Umbilical cord (tissue), 2 donors: ENCODE data around the gene UPK1B. TPM values are rescaled to one million over a fixed set of nuclear protein-coding genes. Genes with fewer than 3 reads are reported as not detected.
"Not testable (repeated sequence)": the region's sequence is repeated elsewhere in the genome, so short reads cannot be mapped to it uniquely, and the experiment has no call there.

Source experiments
- DNase-seq: peaks from one replicate; pipeline ENCODE4 v3.0.0-alpha.2; 2015; ENCODE audit warnings: low spot score
- total RNA-seq: library from RNA; depleted of rRNA; stranded (reverse); fragments of >200 nt; gene quantifications from one replicate; pipeline ENCODE4 v1.2.3, GENCODE V29; 2014; ENCODE audit warnings: low replicate concordance; ENCODE audit not compliant: insufficient read depth

Gene UPK1B
- total RNA-seq = 52.0 TPM

- no peak for DNase-seq
Observed at GRCh38 chr3:119173325-119173724, at the start of gene UPK1B. Gene UPK1B (plus strand): TSS chr3:119173598. CDS start chr3:119186742, 13,144 bp downstream.

DNA sequence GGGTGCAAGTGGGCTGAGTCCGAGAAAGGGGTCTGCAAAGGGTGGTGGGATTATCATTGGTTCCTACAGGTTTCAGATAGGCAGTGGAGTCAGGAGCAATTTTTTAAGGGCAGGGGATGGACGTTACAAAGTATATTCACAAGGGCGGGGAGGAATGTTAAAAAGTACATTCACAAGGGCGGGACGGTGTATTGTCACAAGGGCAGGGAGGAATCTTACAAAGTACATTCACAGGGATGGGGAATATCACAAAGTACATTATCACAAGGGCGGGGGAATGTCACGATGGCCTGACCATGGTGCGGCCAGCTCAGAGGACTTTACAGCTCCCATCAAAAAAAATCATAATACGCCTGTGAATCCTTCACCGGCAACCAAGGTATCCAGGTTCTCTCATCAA is 48.1 kb upstream of the UPK1B start:
- no peak for DNase-seq

DNA sequence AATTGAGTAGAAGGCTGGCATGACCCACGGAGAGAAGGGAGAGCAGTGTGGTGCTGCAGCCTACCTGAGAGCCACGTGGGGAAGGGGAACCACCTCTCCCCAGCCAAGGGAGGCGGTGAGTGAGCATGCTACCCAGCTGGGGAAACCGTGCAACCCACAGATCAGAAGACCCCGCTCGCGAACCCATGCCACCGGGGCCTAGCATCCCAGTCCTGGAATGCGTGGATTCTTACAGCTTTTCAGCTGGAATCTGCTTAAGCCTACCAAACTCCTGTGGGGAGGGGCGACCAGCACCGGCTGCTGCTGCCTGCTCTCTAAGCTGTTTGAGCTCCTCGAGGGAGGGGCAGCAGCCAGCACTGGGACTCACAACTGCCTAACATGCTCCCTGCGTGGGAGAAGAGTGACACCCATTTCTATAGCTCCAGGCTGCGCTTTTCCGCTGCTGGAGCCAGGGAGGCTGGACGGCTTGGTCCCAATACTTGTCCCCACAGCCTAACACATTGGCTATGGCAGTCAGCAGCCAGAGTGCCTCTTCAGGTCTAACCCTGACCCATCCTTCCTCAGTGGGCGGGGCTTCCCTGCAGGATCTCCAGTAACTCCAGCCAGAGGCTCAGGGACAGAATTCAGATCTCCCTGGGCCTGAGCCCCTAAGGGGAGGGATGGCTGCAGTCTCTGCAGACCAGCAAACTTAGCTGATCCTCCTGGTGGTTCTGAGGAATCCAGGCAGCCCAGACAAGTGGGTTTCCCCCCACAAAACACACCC is 47.5 kb upstream of the UPK1B start:
- DNase-seq = peak; percentile 38

- DNase-seq = not testable (repeated sequence)
Observed at GRCh38 chr3:119130291-119130690, 43.1 kb upstream of the UPK1B start.

DNA sequence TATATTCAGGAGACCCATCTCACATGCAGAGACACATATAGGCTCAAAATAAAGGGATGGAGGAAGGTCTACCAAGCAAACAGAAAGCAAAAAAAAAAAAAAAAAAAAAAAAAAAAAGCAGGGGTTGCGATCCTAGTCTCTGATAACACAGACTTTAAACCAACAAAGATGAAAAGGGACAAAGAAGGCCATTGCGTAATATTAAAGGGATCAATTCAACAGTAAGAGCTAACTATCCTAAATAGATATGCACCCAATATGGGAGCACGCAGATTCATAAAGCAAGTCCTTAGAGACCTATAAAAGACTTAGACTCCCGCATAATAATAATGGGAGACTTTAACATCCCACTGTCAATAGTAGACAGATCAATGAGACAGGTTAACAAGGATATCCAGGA is 41.1 kb upstream of the UPK1B start:
- DNase-seq = not testable (repeated sequence)

GRCh38 chr3:119139360-119139759 is 34.0 kb upstream of the UPK1B start:
- not testable (repeated sequence) for DNase-seq

GRCh38 chr3:119140466-119140865 is 32.9 kb upstream of the UPK1B start:
- DNase-seq = peak; percentile 57

DNA sequence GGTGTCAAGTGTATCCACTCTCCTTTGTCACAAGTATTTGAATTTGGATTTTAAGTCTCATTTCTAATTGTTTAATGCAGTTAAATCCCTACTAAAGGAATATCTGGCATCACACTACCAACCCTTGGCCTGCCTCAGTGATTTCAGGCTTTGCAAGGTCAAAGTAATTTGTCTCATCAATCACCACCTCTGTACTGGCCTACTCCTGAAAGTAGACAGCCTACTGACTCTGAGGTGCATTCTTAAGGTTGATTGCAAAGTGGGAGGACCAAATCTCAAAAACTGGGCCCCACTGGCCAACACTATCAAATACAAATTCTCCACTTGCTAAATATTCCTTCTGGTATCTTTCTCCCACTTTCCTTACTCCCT is 28.3 kb upstream of the UPK1B start:
- no peak for DNase-seq

- DNase-seq = peak; percentile 29
Observed at GRCh38 chr3:119145500-119146167, 27.8 kb upstream of the UPK1B start, which contains the start of gene TEX55. Gene TEX55 (plus strand): TSS chr3:119146165. CDS start chr3:119146190, 25 bp downstream.

DNA sequence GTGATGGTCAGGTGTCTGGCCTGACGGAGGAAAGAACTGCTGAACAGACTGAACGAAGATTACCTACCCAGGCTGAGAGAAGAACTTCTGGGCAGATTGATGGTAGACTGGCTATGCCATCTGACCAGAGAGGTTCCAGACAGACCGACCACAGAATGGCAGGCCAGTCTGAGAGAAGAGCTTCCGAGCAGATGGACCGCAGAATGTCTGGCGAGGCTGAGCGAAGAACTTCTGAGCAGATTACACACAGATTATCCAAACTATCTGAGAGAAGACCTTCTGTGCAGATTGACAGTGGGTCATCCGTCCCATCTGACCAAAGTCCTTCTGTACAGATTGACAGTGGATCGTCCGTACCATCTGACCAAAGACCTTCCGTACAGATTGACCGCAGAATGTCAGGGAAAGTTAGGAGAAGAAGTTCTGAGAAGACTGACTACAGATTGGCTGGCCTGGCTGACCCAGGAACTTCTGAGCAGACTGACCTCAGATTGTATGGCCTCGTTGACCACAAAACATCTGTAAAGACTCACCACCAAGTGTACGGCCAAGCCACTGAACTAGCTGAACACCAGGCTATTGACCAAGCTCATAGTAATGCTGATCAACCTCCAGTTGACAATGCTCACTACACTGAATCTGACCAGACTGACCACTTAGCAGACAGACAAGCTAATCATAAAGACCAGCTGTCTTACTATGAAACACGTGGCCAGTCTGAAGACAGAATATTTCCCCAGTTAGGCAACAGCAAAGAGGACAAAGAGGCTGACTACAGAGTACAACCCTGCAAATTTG is 26.6 kb upstream of the UPK1B start:
- no peak for DNase-seq

DNA sequence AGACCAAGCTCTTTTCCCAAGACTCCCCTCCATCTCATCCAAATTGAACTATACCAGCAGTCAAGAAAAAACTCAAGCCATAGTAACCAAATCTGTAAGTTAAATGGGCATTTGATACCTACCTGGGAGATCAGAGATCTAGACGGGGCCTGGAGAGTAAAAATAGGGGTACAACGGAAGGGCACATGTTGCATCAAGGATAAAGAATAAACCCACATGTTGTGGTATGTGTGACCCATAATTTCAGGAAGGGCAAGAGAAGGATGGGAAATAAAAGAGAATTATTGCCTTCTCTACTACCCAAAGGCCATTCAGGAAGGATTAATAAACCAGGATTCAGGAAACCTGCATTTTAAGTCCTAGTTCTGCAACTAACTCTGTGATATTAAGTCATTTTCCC is 25.9 kb upstream of the UPK1B start:
- DNase-seq = no peak

DNA sequence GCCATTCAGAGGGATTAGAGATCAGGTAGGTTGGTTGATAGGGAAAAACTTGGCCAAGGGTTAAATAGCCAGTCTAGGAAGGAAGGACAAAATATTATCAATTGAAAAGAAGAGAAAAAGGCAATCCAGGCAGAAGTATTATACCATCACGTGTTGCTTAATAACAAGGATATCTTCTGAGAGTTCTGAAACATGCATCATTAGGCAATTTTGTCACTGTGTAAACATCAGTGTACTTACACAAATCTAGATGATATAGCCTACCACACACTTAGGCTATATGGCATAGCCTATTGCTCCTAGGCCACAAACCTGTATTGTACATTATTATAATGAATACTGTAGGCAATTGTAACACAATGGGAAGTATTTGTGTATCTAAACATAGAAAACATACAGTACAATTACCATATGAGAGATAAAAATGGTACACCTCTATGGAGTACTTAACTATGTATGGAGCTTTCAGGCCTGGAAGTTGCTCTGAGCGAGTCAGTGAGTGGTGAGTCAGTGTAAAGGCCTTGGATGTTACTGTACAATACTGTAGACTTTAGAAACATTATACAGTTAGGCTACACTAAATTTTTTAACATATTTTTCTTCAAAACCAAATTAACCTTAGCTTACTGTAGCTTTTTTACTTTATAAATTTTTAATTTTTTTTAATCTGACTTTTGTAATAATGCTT is 24.8 kb upstream of the UPK1B start:
- no peak for DNase-seq

- DNase-seq = no peak
Observed at GRCh38 chr3:119149484-119149883, 23.9 kb upstream of the UPK1B start.

DNA sequence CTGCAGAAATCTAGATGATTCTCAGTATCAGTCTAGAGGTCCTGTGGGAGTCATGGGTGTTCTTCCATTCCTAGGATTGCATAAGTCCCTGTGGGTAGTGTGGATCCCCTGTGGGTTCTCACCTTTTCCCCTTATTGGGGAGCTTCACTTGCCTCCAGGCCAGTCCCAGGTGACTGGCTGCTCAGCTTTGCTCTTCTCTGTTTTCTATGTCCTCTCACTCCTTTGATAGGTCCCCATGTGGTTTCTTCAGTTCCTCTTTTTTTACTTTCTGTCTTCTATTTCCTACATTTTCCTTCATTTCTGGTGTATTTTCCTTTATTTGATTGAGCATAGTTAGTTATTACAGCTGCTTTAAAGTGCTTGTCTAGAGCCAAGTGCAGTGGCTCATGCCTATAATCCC is 16.5 kb upstream of the UPK1B start:
- DNase-seq = no peak

DNA sequence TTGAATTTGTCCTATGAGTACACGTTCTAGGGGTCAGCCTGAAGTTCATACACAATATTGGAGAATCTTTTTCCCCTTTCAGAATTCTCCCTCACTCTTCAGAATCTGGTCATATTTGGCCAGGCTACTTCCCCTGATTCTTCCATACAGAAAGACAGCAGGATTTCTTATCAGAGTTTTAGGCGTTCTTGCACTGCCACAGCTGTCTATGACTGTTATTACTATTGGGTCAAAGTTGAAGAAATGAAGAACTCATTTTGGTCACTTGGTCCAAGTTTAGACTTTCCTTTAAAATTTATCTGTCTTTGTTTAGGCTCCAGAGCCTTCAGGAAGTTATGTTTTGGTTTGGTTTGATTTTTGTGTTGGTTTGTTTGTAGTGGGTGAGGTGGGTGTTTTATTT is 15.4 kb upstream of the UPK1B start:
- DNase-seq = no peak

DNA sequence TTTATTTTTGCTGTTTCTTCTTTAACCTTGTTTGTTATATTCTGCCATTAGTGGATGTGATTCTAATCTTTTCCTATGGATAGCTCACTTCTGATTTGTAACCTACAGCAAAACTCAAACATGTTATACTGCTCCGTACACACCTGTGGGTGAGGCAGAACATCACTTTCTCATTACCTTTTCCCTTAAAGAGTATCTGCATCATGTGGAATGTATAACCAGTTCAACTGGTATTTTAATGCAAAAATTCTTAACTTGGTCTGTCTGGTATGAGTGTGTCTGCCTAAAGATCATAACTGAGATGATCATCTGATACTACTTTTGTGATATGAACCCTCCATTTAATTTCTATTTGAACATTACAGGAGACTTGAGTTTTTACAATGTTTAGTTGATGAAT is 13.0 kb upstream of the UPK1B start:
- peak; percentile 62 for DNase-seq

- DNase-seq = no peak
Observed at GRCh38 chr3:119160815-119161214, 12.6 kb upstream of the UPK1B start.

GRCh38 chr3:119161240-119161639 is 12.2 kb upstream of the UPK1B start:
- DNase-seq = no peak

DNA sequence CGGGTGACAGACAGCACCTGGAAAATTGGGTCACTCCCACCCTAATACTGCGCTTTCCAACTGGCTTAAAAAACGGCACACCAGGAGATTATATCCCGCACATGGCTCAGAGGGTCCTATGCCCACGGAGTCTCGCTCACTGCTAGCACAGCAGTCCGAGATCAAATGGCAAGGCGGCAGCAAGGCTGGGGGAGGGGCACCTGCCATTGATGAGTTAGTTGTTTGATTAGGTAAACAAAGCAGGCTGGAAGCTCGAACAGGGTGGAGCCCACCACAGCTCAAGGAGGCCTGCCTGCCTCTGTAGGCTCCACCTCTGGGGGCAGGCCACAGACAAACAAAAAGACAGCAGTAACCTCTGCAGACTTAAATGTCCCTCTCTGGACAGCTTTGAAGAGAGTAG is 8.7 kb upstream of the UPK1B start:
- not testable (repeated sequence) for DNase-seq

DNA sequence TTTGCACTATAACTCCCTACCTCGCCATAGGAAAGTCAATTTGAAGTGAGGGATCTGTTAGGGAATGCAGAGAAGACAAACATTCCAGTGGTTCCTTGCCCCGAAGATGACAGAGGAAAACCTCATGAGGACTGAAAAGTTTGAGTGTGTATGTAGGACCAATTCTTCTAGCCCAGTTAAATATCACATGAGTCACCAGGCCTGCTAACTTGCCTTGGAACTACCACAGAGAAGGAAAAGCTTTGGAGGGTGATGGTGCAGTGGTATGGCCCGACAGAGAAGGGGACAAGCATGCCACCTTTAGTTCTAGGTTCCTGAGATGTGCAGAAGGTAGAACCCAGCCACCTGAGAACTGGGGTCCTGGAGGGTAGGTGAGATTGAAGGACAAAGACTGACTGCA is 2.6 kb upstream of the UPK1B start:
- no peak for DNase-seq

DNA sequence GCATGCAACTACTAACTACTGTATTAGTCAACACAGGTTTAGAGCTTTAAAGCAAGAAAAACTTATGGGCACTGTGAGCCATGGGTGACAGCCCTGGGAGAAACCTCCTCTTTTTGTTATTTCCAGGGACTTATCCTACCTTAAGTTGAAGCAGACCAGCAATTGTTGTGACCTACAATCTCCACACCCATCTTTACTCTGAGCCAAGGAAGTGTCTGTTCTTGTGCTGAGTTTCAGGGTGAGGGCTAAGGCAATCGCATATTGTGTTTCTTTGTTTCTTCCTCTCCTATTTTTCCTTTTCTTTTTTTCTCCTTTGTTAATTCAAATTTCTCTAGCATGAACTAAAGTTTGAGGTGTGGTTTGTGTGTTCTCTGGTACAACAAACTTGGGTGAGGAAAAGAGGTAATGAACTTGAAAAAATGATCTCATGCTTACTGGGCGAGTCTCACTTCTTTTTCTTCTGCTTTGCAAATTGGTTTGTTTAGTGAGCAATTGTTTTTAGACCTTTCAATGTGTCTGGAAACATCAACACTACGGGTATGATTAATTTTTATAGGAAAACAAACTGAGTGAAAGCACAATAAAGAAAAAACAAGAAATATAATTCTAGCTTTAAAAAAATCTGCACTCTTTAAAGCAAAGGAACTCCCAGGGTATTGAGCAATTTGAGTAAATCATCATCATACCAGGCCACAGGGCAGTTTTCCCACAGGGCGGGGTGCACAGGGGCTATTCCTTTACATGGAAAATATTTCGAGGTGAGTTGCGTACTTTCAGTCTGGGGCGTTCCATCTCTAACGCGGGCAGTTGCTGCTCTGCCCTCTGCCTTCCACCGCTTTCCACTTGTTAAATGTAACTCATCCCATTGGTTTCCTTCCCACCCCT is 2.7 kb downstream of the UPK1B start:
- peak; percentile 18 for DNase-seq
